Naive thymus-derived CD4-positive, alpha-beta T cell (primary cell): ENCODE data around the gene UBR2. TPM values are rescaled to one million over a fixed set of nuclear protein-coding genes. Genes with fewer than 3 reads are reported as not detected.
"Not testable (repeated sequence)": the region's sequence is repeated elsewhere in the genome, so short reads cannot be mapped to it uniquely, and the experiment has no call there.

ENCODE experiments used
- ATAC-seq: fragments of 150-1000 bp; cut with Tn5 transposase; 2 replicates; pipeline ENCODE4 v1.10.0; 2021; ENCODE audit warnings: mild to moderate bottlenecking, moderate library complexity
- CTCF ChIA-PET: fragments of 350-600 bp; sonication (Branson Sonifier 250); formaldehyde crosslinking; loops from one replicate; lab custom pipeline; 2021; ENCODE audit warnings: antibody characterized with exemption; lab: Charles Lee
- POLR2A ChIA-PET: fragments of 350-600 bp; sonication (Branson Sonifier 250); formaldehyde crosslinking; loops from one replicate; lab custom pipeline; 2021; ENCODE audit warnings: antibody characterized with exemption, inconsistent platforms; lab: Charles Lee
- DNase-seq, 9 donors: peaks; one replicate each; pipeline versions ENCODE4 v3.0.0 to v3.0.0-alpha.2; 2020 to 2022; ENCODE audit warnings: mixed read lengths in 1 of 9
- H3K27ac ChIP-seq: one replicate; pipeline ENCODE4 v1.7.0; 2013; ENCODE audit warnings: mild to moderate bottlenecking, low read depth, low read length, moderate library complexity
- H3K27me3 ChIP-seq, 2 donors: one replicate each; pipeline ENCODE4 v1.7.0; 2013; ENCODE audit warnings: low read length in 2 of 2, mild to moderate bottlenecking in 2 of 2, moderate library complexity in 2 of 2; ENCODE audit not compliant: control insufficient read depth in 2 of 2, insufficient read depth in 2 of 2
- H3K36me3 ChIP-seq, 3 experiments: 1 replicate in 2 of 3; 2 replicates in 1 of 3; pipeline ENCODE4 v1.7.0; 2013; ENCODE audit warnings: low read length in 3 of 3, mild to moderate bottlenecking in 3 of 3, moderate library complexity in 1 of 3; ENCODE audit not compliant: insufficient read depth in 3 of 3, control insufficient read depth in 2 of 3
- H3K4me1 ChIP-seq, 2 donors: one replicate each; pipeline ENCODE4 v1.7.0; 2013; ENCODE audit warnings: low read length in 2 of 2, mild to moderate bottlenecking in 2 of 2, moderate library complexity in 1 of 2; ENCODE audit not compliant: control insufficient read depth in 2 of 2, insufficient read depth in 2 of 2
- H3K4me3 ChIP-seq: 2 replicates; pipeline ENCODE4 v1.7.0; 2013; ENCODE audit warnings: mild to moderate bottlenecking, low read length
- H3K9me3 ChIP-seq, 3 experiments: 1 replicate in 2 of 3; 2 replicates in 1 of 3; pipeline ENCODE4 v1.7.0; 2013; ENCODE audit warnings: low read length in 3 of 3; ENCODE audit not compliant: control insufficient read depth in 2 of 3
- H3K27ac Mint-ChIP-seq, 9 donors: one replicate each; pipeline ENCODE4 v1.8.0; 2020 to 2022; ENCODE audit warnings: mixed read lengths in 9 of 9, mild to moderate bottlenecking in 8 of 9, moderate library complexity in 5 of 9, inconsistent platforms in 2 of 9
- H3K27me3 Mint-ChIP-seq, 5 donors: one replicate each; pipeline ENCODE4 v1.8.0; 2021 to 2022; ENCODE audit warnings: mixed read lengths in 5 of 5, mild to moderate bottlenecking in 1 of 5
- H3K36me3 Mint-ChIP-seq, 5 donors: one replicate each; pipeline ENCODE4 v1.8.0; 2020 to 2022; ENCODE audit warnings: mixed read lengths in 5 of 5, mild to moderate bottlenecking in 3 of 5, inconsistent platforms in 1 of 5
- H3K4me1 Mint-ChIP-seq, 7 donors: one replicate each; pipeline ENCODE4 v1.8.0; 2020 to 2022; ENCODE audit warnings: mixed read lengths in 7 of 7, mild to moderate bottlenecking in 3 of 7, inconsistent platforms in 1 of 7
- H3K4me3 Mint-ChIP-seq, 10 donors: one replicate each; pipeline ENCODE4 v1.8.0; 2020 to 2022; ENCODE audit warnings: mild to moderate bottlenecking in 10 of 10, mixed read lengths in 10 of 10, moderate library complexity in 6 of 10, inconsistent platforms in 2 of 10
- H3K9me3 Mint-ChIP-seq, 11 donors: one replicate each; pipeline ENCODE4 v1.8.0; 2020 to 2022; ENCODE audit warnings: mixed read lengths in 11 of 11, mild to moderate bottlenecking in 4 of 11, inconsistent platforms in 1 of 11, moderate library complexity in 1 of 11
- intact Hi-C, 2 donors: fragments of 100-400 bp; cut with micrococcal nuclease; formaldehyde crosslinking; loops; one replicate each; pipeline ENCODE4 v1.15.1; 2023
- polyA plus RNA-seq, 2 donors: library from polyadenylated mRNA; unstranded; fragments of 300-500 nt; fragmentation: Illumina TruSeq; gene quantifications; one replicate each; pipeline ENCODE4 v1.2.3, GENCODE V29; 2021
- total RNA-seq, 6 experiments: library from RNA in 5 of 6; stranded (reverse) in 5 of 6; gene quantifications; 1 replicate in 5 of 6; 2 replicates in 1 of 6; pipeline ENCODE4 v1.2.3 and lab custom pipeline; 2021 to 2026

Gene UBR2
- total and polyA plus RNA-seq, 7 experiments from 2014 or later, result 10.1 to 45.5 (median 37.0) TPM

DNA sequence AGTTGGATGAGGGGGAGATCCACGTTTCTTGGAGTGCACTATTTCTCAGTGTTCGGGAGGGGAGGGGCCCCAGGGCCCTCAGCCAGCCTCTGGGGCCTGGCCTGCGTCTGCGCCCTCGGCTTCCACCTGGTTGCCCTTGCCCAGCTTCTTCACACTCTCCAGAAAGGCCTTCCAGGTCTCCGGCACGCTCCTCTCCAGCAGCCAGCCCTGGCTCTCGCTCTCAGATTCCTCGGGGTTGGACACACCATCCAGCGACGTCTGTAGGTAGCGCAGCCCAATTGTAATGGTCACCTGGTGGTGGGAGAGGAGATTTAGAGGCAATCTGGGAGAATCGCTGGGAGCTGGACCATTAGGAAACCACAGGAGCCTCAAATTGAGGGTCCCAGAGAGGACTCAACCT is 134.4 kb downstream of the UBR2 start:
- no peaks in the 10 kb centered on the region for H3K27me3 Mint-ChIP-seq
- Histone ChIP-seq H3K27me3 (no peaks in the 10 kb centered on the region), H3K9me3 (no peaks in the 10 kb centered on the region)

DNA sequence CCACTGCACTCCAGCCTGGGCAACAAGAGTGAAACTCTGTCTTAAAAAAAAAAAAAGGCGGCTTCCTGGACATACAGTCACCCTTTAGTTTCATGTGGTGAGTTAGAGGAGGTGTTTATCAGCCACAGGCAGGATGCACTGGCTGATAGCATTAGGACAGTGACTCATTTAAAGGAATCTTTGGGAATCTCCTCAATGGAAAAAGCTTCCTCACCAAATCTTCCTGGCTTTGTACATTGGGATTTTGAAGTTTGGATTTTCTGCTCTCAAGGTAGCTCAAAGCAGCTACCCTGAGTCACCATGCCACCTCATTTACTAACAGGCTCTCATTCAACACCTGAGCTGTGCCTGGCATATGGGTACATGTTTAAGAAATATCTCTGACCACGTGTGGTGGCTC is 138.4 kb downstream of the UBR2 start:
- Histone ChIP-seq H3K4me3 (no peak overlapping the region), H3K27ac (no peak overlapping the region), H3K36me3 (no peaks in the 10 kb centered on the region), H3K27me3 (no peaks in the 10 kb centered on the region), H3K9me3 (no peaks in the 10 kb centered on the region), H3K4me1 (no peaks in the 10 kb centered on the region)
- H3K27ac Mint-ChIP-seq, result no peak overlapping the region
- H3K4me3 Mint-ChIP-seq, result no peak overlapping the region
- H3K9me3 Mint-ChIP-seq, result no peaks in the 10 kb centered on the region
- intact Hi-C loops, result no loop called here
- H3K36me3 Mint-ChIP-seq, result no peaks in the 10 kb centered on the region
- CTCF ChIA-PET, result no interaction called here
- no peak for DNase-seq
- POLR2A ChIA-PET, result interaction anchor here (1.1 kb wide), 1 partner anchor 24 kb away, joined by 3 read pairs; no protein-coding TSS in a partner anchor
- peaks cover 0 to 5% (median 0%) of the 10 kb centered on the region in 7 donors for H3K4me1 Mint-ChIP-seq
- H3K27me3 Mint-ChIP-seq, result peaks cover 0 to under 1% (median 0%) of the 10 kb centered on the region in 5 donors
- ATAC-seq, result no peak

More for the DNA sequence above, 134.4 kb downstream of the UBR2 start:
- Histone ChIP-seq H3K27ac (no peak overlapping the region), H3K4me1 (peaks cover 9 to 11% of the 10 kb centered on the region in 2 donors), H3K36me3 (peaks cover 0 to under 1% (median 0%) of the 10 kb centered on the region in 3 experiments), H3K4me3 (no peak overlapping the region)
- H3K4me1 Mint-ChIP-seq, result peaks cover 14 to 20% (median 17%) of the 10 kb centered on the region in 7 donors
- no peak overlapping the region for H3K27ac Mint-ChIP-seq
- intact Hi-C loops, result no loop called here
- ATAC-seq (no peak), DNase-seq (no peak)
- ChIA-PET CTCF (no interaction called here), POLR2A (no interaction called here)
- no peaks in the 10 kb centered on the region for H3K36me3 Mint-ChIP-seq
- no peaks in the 10 kb centered on the region for H3K9me3 Mint-ChIP-seq
- no peak overlapping the region for H3K4me3 Mint-ChIP-seq

DNA sequence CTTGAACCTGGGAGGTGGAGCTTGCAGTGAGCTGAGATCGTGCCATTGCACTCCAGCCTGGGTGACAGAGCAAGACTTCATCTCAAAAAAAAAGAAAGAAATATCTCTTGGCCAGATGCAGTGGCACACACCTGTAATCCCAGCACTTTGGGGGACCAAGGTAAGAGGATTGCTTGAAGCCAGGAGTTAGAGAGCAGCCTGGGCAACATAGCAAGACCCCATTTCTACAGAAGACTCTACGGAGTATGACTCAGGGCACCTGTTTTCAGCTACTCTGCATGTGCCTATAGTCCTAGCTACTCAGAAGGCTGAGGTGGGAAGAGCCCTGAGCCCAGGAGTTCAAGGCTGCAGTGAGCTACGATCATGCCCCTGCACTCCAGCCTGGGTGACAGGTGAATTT is 139.0 kb downstream of the UBR2 start:
- ATAC-seq, H3K4me1 Mint-ChIP-seq, H3K36me3 Mint-ChIP-seq, H3K4me1 ChIP-seq, H3K4me3 Mint-ChIP-seq, H3K4me3 ChIP-seq, H3K9me3 Mint-ChIP-seq, H3K36me3 ChIP-seq, H3K9me3 ChIP-seq, H3K27ac ChIP-seq, intact Hi-C loops, H3K27ac Mint-ChIP-seq, CTCF ChIA-PET, DNase-seq, H3K27me3 ChIP-seq, H3K27me3 Mint-ChIP-seq: not testable (repeated sequence)
- POLR2A ChIA-PET, result interaction anchor here (0.8 to 1.2 kb wide), 3 partner anchors 20 to 23 kb away, joined by 3 read pairs; partner anchors contain the start of gene PRPH2

DNA sequence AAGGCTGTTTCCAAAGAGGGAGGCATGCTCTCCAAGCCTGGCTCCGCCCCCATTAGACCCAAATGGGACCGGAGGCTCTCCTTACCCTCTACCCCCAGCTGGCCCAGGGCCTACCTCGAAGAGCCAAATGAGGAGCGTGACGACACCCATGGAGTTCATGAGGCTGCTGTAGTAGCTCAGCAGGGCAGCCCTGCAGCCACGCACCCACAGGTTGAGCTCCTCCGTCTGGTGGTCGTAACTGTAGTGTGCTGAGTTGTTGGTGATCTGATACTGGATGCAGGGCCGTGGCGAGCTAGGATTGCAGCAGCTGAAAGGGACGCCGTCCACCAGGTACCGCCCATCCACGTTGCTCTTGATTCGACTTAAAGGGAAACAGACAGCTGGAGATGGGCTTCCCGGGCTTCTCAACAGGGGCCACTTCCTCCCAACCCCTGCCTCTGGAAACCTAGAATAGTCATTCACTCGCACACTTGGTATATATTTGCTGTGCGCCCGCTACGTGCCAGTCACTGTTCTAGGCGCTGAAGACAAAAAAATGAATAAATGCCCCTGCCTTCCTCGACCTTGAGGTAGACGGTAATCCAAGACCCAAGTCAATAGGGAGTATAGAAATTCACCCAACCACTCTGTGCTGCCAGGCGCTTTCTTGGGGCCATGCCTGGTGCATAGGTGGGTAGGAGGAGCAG is 140.6 kb downstream of the UBR2 start:
- peaks cover 0 to 2% (median 0%) of the 10 kb centered on the region in 7 donors for H3K4me1 Mint-ChIP-seq
- CTCF ChIA-PET, result interaction anchor here (0.5 to 0.8 kb wide), 3 partner anchors 24 to 45 kb away, joined by 3 read pairs; no protein-coding TSS in a partner anchor
- Histone ChIP-seq H3K4me3 (no peak overlapping the region), H3K9me3 (no peaks in the 10 kb centered on the region), H3K27me3 (no peaks in the 10 kb centered on the region), H3K27ac (no peak overlapping the region), H3K4me1 (no peaks in the 10 kb centered on the region), H3K36me3 (no peaks in the 10 kb centered on the region)
- ATAC-seq (no peak), DNase-seq (no peak)
- POLR2A ChIA-PET, result interaction anchor here (0.6 to 0.8 kb wide), 3 partner anchors 22 to 145 kb away, joined by 4 to 5 read pairs (median 4); no protein-coding TSS in a partner anchor
- intact Hi-C loops, result no loop called here
- H3K9me3 Mint-ChIP-seq, result no peaks in the 10 kb centered on the region
- H3K27ac Mint-ChIP-seq, result no peak overlapping the region
- peaks cover 0 to 7% (median 0%) of the 10 kb centered on the region in 5 donors for H3K27me3 Mint-ChIP-seq
- no peaks in the 10 kb centered on the region for H3K36me3 Mint-ChIP-seq
- no peak overlapping the region for H3K4me3 Mint-ChIP-seq

DNA sequence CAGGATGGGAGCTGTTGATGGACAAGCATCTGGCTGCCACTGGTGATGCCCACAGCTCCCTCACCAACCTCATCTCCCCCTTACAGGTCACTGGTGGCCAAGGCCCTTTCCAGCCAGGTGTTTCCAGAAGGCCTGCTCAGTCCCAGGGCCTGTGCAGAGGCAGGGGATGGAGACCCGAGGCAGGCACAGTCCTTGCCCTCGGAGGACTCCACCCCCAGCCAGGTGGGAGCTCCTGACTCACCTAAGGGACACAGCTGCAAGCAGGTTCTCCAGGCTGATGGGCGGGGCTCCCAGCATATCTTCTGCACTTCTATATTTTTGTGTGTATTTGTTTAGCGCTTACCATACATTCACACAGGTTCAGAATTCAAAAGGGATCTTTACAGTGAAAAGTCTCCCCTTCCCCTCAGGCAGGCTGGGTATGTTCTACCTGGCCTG is 141.1 kb downstream of the UBR2 start:
- H3K36me3 Mint-ChIP-seq, result no peaks in the 10 kb centered on the region
- DNase-seq (no peak), ATAC-seq (no peak)
- CTCF ChIA-PET, result interaction anchor here (0.5 to 0.8 kb wide), 2 partner anchors 25 to 42 kb away, joined by 3 read pairs; no protein-coding TSS in a partner anchor
- H3K27me3 ChIP-seq, result no peaks in the 10 kb centered on the region
- H3K27ac Mint-ChIP-seq, result no peak overlapping the region
- no peaks in the 10 kb centered on the region for H3K9me3 ChIP-seq
- no peaks in the 10 kb centered on the region for H3K9me3 Mint-ChIP-seq
- H3K4me1 ChIP-seq, result no peaks in the 10 kb centered on the region
- POLR2A ChIA-PET, result interaction anchor here (0.6 to 0.8 kb wide), 2 partner anchors 22 to 145 kb away, joined by 4 read pairs; no protein-coding TSS in a partner anchor
- H3K27ac ChIP-seq, result no peak overlapping the region
- no peak overlapping the region for H3K4me3 ChIP-seq
- no peak overlapping the region for H3K4me3 Mint-ChIP-seq
- H3K4me1 Mint-ChIP-seq, result peaks cover 0 to 2% (median 0%) of the 10 kb centered on the region in 7 donors
- H3K27me3 Mint-ChIP-seq, result peaks cover 0 to 7% (median 0%) of the 10 kb centered on the region in 5 donors
- intact Hi-C loops, result no loop called here
- no peaks in the 10 kb centered on the region for H3K36me3 ChIP-seq

DNA sequence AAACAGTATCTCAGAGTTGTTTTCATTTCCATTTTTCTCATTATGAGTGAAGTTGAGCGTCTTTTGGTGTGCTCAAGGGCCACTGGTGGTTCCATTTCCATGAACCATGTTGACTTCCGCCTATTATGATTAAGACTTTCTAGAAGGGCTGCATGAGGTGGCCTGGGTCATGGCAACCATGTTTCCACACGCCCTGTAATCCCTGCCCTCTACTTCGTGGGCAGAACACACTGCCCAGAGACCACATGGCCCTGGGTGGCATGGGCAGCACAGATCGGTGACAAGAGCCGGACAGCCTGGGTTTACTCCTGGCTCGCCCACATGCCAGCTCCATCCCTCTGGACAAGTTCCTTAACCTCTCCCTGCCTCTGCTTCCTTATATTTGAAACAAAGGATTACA is 143.8 kb downstream of the UBR2 start:
- H3K27ac Mint-ChIP-seq, result peak overlapping the region in 1 of 9 donors; percentile 24
- CTCF ChIA-PET, result no interaction called here

More for the DNA sequence above, 143.8 kb downstream of the UBR2 start:
- ATAC-seq (no peak), DNase-seq (no peak)
- peaks cover 0 to 7% (median 3%) of the 10 kb centered on the region in 11 donors for H3K9me3 Mint-ChIP-seq
- Histone ChIP-seq H3K36me3 (no peaks in the 10 kb centered on the region), H3K4me1 (no peaks in the 10 kb centered on the region), H3K27me3 (no peaks in the 10 kb centered on the region), H3K4me3 (no peak overlapping the region), H3K27ac (no peak overlapping the region), H3K9me3 (peaks cover 0 to 5% (median 0%) of the 10 kb centered on the region in 3 experiments)
- no peak overlapping the region for H3K4me3 Mint-ChIP-seq
- POLR2A ChIA-PET, result interaction anchor here (1.5 kb wide), 1 partner anchor 62 kb away, joined by 3 read pairs; no protein-coding TSS in a partner anchor
- peaks cover 0 to 7% (median 0%) of the 10 kb centered on the region in 5 donors for H3K27me3 Mint-ChIP-seq
- peaks cover 0 to 1% (median 0%) of the 10 kb centered on the region in 5 donors for H3K36me3 Mint-ChIP-seq
- intact Hi-C loops, result no loop called here
- H3K4me1 Mint-ChIP-seq, result peaks cover 0 to 2% (median 0%) of the 10 kb centered on the region in 7 donors
